C4-2B (cell line): Measurements from ENCODE around the gene CCL16.

Experiments used
- CTCF ChIP-seq: fragments of 450-650 bp; conservative IDR thresholded peaks from 2 replicates; pipeline ENCODE4 v1.5.1; 2017; ENCODE audit warnings: mild to moderate bottlenecking
- ZFX ChIP-seq: fragments of 450-650 bp; IDR thresholded peaks from 2 replicates; pipeline ENCODE4 v1.6.1; 2017

- no peak for TF ChIP-seq CTCF
- TF ChIP-seq ZFX = no peak
Observed at GRCh38 chr17:35934760-35935159, 46.5 kb downstream of the CCL16 start.
